SIG-M5 (cell line): ENCODE measurements around the gene TRIM4.
"Not testable (repeated sequence)": the region's sequence is repeated elsewhere in the genome, so short reads cannot be mapped to it uniquely, and the experiment has no call there.

Experiments
- DNase-seq: peaks from one replicate; lab custom pipeline; 2025; lab: John Stamatoyannopoulos, UW

TRIM4 gene, protein sequence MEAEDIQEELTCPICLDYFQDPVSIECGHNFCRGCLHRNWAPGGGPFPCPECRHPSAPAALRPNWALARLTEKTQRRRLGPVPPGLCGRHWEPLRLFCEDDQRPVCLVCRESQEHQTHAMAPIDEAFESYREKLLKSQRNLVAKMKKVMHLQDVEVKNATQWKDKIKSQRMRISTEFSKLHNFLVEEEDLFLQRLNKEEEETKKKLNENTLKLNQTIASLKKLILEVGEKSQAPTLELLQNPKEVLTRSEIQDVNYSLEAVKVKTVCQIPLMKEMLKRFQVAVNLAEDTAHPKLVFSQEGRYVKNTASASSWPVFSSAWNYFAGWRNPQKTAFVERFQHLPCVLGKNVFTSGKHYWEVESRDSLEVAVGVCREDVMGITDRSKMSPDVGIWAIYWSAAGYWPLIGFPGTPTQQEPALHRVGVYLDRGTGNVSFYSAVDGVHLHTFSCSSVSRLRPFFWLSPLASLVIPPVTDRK

GRCh38 chr7:99918959-99919813 is at the start of gene TRIM4:
Gene TRIM4, minus strand, starts transcription at chr7:99919530. Its CDS starts 129 bp downstream, at chr7:99919401.
- DNase-seq = peak; percentile 35

DNA sequence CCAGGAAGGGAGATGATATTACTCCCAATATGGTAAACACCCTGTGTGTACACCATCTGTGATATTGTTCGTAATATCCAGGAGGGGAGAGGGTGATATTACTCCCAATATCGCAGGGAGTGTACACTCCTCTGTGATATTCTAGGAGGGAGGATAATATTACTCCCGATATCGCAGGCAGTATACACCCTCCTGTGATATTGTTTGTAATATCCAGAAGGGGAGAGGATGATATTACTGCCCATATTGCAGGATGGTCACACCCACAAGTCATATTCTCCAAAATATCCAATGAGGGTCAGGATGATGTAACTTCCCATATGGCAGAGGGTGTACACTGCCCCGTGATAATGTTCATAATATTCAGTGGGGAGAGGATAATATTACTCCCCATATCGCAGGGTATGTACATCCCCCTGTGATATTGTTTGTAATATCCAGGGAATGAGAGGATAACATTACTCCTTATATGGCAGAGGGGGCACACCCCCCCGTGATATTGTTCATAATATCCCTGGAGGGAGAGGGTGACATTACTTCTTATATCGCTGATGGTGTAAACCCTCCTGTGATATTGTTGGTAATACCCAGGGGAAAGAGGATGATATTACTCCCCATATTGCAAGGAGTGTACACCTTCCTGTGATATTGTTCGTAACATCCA is 39.4 kb upstream of the TRIM4 start:
- no peak for DNase-seq

DNA sequence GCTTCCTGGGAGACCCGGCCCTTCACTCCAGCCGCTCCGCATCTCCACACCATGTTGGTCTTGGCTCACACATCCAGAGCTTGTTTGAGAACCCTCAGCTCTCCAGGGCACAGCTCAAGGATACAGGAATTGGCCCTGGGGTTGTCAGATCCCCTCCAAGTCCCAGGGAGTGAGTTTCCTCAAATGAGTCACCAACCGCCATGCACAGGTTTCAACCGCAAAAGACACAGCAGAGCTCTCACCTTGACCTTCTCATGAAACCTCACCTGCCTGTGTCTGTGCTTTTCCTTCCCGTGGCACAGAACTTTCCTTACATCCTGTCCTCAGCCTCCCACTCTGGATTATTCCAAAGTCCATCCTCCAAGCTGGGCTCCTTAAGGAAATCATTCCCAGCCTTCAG is 35.9 kb upstream of the TRIM4 start:
- DNase-seq = no peak

- not testable (repeated sequence) for DNase-seq
Measured at GRCh38 chr7:99954643-99955042, 35.3 kb upstream of the TRIM4 start.

DNA sequence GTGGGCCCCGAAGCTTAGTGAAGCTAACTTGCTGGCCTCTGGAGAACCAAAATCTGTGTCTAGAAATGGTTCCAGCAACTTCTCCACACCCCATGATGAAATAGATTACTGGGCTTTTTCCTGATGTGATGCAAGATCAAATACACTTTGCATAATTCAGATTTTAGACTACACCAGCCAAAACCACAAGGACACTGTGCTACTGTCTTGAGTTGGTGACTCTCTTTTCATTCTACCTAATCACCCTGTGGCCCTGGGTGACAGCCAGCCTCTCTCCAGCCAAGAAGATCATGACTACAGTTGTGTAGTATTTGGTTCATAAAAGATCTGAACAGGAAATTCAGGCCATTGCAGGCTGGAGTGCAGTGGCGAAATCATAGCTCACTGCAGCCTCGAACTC is 34.3 kb upstream of the TRIM4 start:
- DNase-seq = peak; percentile 18

- not testable (repeated sequence) for DNase-seq
Measured at GRCh38 chr7:99952649-99953048, 33.3 kb upstream of the TRIM4 start.

GRCh38 chr7:99950819-99951218 is 31.5 kb upstream of the TRIM4 start:
- not testable (repeated sequence) for DNase-seq

DNA sequence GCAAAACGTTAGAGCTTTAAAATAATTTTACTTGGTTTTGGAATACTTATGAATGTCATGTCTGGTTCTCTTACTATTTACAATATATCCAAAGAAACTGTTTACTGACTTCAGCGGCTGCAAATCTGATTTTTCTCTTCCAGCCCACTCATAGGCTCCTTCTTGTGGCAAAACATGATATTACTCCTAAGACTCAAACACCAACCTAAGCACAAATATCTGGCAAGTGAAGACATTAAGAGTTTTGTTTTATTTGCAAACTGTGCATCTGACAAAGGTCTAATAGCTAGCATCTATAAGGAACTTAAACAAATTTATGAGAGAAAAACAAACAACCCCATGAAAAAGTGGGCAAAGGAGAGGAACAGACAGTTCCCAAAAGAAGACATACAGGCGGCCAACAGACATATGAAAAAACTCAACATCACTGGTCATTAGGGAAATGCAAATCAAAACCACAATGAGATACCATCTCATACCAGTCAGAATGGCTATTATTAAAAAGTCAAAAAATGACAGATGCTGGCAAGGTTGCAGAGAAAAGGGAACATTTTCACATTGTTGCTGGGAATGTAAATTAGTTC is 30.4 kb upstream of the TRIM4 start:
- DNase-seq = no peak

DNA sequence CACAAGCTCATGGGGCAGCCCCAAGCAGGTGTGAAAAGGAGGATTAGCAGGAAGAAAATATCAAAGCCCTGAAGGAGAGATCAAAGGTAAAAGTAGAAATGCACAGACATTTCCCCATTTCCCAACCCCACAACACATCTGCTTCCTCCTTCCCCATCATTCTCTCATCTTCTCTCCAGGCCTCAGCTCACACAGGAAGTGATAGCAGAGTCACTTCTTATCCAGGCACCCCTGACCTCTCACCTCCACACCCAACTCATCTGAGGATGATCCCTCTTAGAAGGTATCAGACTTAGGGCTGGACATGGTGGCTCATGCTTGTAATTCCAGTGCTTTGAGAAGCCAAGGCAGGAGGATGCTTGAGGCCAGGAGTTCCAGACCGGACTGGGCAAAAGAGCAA is 28.3 kb upstream of the TRIM4 start:
- no peak for DNase-seq

GRCh38 chr7:99944497-99945070 is 25.3 kb upstream of the TRIM4 start:
- no peak for DNase-seq

DNA sequence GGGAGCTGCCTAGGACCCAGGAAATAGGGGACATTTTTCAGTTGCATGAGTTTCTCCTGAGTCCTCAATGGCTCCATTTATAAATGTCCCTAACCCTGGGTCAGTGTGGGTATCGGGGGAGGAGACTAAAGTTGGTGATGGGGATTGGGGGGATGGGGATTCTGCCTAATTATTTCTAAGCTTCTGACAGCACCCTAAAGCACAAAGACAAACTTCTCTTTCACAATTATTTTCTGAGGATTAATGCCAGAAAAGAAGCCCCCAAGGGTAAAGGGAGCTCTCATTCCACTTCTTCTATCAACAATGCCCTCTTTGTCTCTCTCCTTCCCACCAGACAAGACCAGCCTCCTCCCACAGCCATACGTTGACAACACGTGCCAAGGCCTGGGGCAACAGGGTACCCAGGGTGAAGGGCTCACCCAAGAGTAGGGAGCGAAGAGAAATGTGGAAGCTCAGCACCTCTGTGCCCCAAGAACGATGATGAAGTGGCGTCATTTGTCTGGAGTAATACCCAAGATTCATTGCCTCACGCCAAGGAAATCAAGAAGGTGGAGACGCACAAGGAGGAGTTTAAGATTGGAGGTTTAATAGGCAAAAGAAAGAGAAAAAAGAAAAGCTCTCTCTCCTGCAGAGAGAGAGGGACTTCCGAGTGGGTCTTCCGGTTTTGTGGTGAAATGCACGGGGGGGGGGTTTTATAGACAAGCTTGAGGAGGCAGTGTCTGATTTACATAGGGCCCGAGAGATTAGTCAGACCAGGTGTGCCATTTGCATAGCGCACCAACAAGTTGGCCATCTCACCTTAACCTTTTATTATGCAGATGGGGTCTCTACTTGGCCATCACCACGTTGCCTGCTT is 24.5 kb upstream of the TRIM4 start:
- DNase-seq = no peak

DNA sequence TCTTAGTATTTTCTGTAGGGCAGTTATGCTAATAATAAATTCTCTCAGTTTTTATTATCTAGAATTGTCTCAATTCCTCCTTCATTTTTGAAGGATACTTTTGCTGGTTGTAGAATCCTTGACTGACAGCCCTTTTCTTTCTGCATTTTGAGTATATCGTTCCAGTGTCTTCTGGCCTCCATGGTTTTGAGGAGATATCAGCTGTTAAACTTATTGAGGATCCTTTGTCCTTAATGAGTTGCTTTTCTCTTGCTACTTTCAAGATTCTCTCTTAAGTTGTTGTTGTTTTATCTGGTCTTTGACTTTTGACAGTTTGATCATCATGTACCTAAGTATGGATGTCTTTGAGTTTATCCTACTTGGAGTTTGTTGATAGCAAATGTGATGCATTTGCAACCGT is 19.0 kb upstream of the TRIM4 start:
- no peak for DNase-seq

DNA sequence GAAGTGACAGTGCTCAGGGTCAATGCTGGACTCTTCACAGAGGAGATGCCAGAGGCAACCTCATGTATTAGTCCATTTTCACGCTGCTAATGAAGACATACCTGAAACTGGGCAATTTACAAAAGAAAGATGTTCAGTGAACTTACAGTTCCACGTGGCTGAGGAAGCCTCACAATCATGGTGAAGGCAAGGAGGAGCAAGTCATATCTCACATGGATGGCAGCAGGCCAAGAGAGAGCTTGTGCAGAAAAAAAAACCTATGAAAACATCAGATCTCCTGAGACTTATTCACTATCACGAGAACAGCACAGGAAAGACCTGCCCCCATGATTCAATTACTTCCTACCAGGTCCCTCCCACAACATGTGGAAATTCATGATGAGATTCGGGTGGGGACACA is 15.7 kb upstream of the TRIM4 start:
- not testable (repeated sequence) for DNase-seq

DNA sequence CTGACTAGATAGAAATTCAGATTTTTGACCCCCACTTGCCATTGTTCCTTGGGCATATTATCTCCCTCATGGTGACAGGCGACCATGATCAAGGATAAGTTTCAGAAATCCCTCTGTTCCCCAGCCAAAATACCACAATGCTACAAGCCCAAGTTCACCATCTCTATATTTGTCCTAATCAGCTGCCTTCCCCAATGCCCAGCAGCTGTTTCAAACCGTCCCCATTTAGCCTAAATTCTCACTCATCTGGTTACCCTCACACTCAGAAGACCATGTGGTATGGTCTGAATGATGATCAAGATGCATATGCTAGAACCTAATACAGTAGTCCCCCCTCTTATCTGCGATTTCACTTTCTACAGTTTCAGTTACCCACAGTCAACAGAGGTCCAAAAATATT is 11.0 kb upstream of the TRIM4 start:
- DNase-seq = no peak

GRCh38 chr7:99929730-99930053 is 10.4 kb upstream of the TRIM4 start:
- DNase-seq = no peak

- no peak for DNase-seq
Measured at GRCh38 chr7:99928994-99929729, 9.8 kb upstream of the TRIM4 start, which contains the start of gene GJC3. Gene GJC3, minus strand, starts transcription at chr7:99929620. Its CDS starts 0 bp downstream, at chr7:99929620.

DNA sequence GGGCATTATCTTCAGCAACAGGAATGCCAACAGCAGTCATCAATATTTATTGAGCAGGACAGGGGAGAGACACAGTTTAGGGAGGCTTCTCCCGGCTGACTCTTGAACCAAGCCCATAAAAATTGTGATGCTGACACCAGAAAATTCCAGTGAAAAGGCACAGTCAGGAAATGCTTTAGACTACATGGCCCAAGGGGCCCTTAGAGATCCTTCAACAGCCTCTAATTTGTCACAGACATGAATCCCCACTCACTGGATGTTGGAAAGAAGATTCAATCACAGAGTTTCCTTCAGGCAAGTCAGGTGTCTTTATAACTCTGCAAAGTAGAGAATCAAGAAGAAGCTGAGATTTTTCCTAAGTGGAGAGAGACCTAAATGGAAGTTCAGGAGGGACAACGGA is 8.9 kb upstream of the TRIM4 start:
- DNase-seq = no peak

DNA sequence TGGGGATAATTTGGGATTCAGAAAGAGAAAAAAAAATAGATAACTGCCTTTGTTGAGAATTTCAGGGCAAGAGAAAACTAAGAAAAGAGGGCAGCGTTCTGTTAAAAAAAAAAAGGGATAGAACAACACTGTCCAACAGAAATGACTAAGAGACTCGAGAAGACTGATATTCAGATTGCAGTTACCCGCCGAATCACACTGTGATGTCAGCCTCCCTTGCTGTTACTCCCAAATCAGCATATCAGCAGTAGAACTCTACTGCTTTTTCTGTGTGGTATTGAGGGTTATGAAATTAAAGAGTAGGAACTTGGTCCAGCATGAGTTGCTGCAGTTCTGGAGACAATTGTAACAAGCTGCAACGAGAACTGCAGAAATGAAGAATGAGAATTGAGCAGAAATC is 8.2 kb upstream of the TRIM4 start:
- DNase-seq = no peak

GRCh38 chr7:99926321-99926720 is 7.0 kb upstream of the TRIM4 start:
- no peak for DNase-seq

- DNase-seq = no peak
Measured at GRCh38 chr7:99923200-99923599, 3.9 kb upstream of the TRIM4 start.
